Measurements from ENCODE around the gene RAD51C.
A peak's percentile ranks its signal among the peaks of the same experiment; 100 is the strongest.
"Not testable (repeated sequence)": the region's sequence is repeated elsewhere in the genome, so short reads cannot be mapped to it uniquely, and the experiment has no call there.

Gene RAD51C

DNA sequence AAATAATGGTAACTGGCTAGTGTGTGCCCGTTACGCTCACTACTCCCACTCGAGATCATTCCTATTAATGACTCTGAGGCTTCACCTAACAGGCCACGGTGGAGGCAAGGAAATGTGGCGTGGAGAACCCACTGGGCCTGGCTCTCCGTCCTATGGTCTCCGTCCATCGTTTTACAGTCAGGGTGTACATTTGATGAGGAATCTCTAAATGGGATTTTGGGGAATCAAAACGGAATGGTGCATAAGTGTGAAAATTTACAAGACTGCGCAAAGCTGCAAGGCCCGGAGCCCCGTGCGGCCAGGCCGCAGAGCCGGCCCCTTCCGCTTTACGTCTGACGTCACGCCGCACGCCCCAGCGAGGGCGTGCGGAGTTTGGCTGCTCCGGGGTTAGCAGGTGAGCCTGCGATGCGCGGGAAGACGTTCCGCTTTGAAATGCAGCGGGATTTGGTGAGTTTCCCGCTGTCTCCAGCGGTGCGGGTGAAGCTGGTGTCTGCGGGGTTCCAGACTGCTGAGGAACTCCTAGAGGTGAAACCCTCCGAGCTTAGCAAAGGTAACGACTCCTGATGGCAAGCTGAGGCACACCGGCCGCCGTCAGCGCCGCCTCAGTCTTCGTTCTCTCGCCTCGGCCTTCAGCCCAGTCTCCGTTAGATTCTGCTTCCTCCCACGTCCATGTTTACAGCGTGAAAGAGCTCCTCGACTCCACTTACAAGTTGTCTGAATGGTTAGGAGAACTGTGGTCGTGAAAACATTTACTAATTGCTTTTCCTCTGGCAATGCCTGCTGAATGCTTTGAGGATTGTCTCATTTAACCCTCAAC lies at the start of gene RAD51C:
Gene RAD51C, plus strand, starts transcription at position 364 of the 817 bp plus-strand sequence. Its CDS starts 42 bp downstream, at position 406.
- DNase-seq (ENCODE audit: low spot score) = peak; percentile 94

DNA sequence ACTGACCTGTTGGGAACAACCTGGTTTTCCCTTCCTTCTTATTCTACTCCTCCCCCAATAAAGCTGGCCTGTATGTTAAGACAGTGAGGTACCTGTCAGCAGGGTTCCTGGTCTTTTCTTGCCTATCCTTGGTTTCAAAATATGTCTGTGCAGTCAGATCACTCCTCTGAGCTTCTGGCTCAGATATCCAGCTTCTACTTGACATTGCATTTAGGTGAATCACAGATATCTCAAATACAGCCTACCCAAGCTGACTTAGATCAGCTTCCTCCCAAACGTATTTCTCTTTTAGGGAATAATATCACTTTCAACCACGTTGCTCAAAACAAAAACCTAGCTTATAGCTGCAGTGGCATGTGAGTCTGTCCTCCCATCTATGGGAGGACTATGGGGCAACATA lies 49.3 kb upstream of the RAD51C start:
- peak; percentile 54 for DNase-seq (ENCODE audit: low spot score)

- no peak for DNase-seq (ENCODE audit: low spot score)
These were observed 44.2 kb upstream of the RAD51C start for GRCh38 chr17:58648236-58648635.

GRCh38 chr17:58657962-58658803 lies 34.2 kb upstream of the RAD51C start:
- not testable (repeated sequence) for DNase-seq (ENCODE audit: low spot score)

- DNase-seq (ENCODE audit: low spot score) = peak; percentile 82
These were observed 33.3 kb upstream of the RAD51C start for GRCh38 chr17:58658804-58659713.

DNA sequence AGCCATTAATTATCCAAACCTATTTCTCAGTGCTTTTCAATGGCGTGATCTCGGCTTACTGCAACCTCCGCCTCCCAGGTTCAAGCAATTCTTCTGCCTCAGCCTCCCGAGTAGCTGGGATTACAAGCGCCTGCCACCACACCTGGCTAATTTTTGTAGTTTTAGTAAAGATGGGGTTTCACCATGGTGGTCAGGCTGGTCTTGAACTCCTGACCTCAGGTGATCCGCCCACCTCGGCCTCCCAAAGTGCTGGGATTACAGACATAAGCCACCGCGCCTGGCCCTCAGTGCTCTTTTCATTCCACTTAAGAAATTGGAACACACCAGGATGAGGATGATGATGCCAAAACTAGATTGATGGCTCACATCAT lies 32.7 kb upstream of the RAD51C start:
- DNase-seq (ENCODE audit: low spot score) = not testable (repeated sequence)

GRCh38 chr17:58660621-58661020 lies 31.8 kb upstream of the RAD51C start:
- DNase-seq (ENCODE audit: low spot score) = no peak

- no peak for DNase-seq (ENCODE audit: low spot score)
These were observed 30.9 kb upstream of the RAD51C start for GRCh38 chr17:58661499-58661898.

- no peak for DNase-seq (ENCODE audit: low spot score)
These were observed 28.1 kb upstream of the RAD51C start for GRCh38 chr17:58664302-58664701.

GRCh38 chr17:58665946-58666857 lies 26.2 kb upstream of the RAD51C start:
- no peak for DNase-seq (ENCODE audit: low spot score)

DNA sequence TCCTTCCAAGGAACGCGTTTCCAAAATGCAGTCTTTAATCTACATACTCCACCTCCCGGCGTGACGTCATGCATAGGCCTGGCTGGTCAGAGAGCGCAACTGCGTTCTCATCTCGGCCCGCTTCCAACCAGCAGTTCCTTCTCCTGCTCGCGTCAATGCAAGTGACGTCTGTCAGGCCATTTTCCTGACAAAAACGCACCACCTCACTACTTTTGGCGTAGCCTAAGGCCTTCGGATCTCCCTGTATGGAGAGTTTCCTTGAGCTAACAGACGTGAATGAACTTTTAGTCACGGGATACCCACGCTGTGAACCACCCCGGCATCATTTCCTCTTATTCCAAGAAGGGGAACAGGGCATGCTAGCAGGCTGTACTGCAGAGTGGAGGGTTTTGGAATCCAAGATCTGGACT lies 25.5 kb upstream of the RAD51C start:
- no peak for DNase-seq (ENCODE audit: low spot score)

DNA sequence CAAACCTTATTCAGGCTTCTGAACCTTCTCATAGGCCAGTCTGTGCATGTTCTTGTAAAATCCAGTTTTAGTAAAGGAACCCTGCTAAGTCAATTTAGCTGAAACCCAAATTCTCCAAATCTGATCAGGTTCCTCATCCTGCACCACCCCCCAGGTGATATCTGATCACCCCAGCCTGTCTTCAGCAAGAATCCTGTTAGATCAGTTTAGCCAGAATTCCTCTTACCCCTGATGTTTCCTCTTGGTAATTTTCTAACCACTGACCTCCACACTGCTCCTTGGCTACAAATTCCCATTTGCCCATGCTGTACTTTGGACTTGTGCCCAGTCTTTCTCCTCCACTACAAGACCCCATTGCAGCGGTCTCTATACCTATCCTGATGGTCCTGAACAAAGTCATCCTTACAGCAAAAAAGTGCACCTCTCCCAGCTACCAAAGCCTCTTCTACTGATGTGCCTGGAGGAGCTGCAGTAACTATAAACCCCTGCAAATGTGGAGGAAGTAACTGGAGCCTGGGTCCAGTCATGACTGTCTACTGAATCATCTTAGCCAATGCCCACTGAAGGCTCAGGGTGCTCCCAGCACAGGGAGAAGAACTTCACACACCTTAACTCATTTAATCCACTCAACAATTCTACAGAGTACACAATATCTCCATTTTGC lies 24.3 kb upstream of the RAD51C start:
- no peak for DNase-seq (ENCODE audit: low spot score)

- no peak for DNase-seq (ENCODE audit: low spot score)
These were observed 23.8 kb upstream of the RAD51C start for GRCh38 chr17:58668598-58668935.

DNA sequence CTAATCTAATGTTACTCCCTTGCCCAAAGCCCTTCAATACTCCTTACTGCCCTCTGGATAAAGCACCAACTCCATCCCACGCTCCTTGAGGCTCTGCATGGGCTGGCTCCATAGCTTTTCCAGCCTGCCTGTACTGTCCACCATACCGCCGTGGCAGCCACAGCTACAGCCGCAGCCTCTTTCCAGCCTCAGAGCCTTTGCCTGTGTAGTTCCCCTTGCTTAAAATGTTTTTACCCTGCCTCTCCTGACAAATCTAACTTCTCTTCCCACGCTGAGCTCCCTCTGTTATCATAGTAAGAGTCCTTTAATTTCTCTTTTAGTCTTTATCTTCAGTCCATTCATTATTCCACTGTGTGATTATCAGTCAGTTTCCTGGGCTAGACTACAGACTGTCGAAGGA lies 22.5 kb upstream of the RAD51C start:
- no peak for DNase-seq (ENCODE audit: low spot score)

GRCh38 chr17:58671969-58672368 lies 20.4 kb upstream of the RAD51C start:
- no peak for DNase-seq (ENCODE audit: low spot score)

DNA sequence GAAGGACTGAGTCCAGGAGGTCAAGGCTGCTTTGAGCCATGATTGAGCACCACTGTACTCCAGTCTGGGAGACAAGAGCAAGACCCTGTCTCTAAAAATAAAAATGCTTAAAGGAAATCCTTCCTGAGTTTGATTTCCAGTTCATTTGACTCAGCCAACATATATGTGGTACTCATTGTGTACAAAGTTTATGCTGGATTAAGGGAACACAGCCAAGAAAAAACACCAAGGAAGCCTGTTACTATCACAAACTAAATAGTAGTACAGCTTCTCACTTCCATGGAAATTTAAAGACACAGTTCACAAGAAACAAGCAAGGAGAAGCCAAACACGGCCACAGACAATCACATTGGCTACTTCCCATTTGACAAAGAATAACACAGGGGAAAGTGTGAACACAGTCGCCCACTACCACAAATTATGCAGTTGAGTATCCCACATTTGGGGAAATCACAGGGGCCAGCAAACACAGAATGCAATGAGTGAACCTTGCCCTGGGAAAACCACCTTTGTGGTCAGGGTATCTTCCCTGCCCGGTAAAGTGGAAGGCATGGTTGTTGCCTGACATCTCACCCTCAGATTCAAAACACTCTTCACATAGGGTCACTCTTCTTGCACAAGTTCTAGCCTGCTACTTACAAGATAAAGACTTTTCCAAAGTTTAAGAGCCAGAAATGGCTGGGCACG lies 15.1 kb upstream of the RAD51C start:
- no peak for DNase-seq (ENCODE audit: low spot score)

DNA sequence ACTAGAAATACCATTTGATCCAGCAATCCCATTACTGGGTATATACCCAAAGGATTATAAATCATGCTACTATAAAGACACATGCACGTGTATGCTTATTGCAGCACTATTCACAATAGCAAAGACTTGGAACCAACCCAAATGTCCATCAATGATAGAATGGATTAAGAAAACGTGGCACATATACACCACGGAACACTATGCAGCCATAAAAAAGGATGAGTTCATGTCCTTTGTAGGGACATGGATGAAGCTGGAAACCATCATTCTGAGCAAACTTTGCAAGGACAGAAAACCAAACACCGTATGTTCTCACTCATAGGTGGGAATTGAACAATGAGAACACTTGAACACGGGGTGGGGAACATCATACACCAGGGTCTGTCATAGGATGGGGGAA lies 14.1 kb upstream of the RAD51C start:
- not testable (repeated sequence) for DNase-seq (ENCODE audit: low spot score)

- DNase-seq (ENCODE audit: low spot score) = no peak
These were observed 13.0 kb upstream of the RAD51C start for GRCh38 chr17:58679263-58680037.

GRCh38 chr17:58680038-58680369 lies 12.4 kb upstream of the RAD51C start:
- no peak for DNase-seq (ENCODE audit: low spot score)

Measured in GM03348 (cell line).